Erythroblast (primary cell): ENCODE data around the gene PELO.
A peak's percentile ranks its signal among the peaks of the same experiment; 100 is the strongest.

Experiments
- DNase-seq, 2 experiments: peaks; one replicate each; lab custom pipeline; 2025; lab: John Stamatoyannopoulos, UW
- GATA1 ChIP-seq: IDR thresholded peaks from 2 replicates; pipeline ENCODE4 v1.6.1; 2011; ENCODE audit warnings: low read depth, mild to moderate bottlenecking, control low read depth, low read length, moderate library complexity
- POLR2A ChIP-seq: IDR thresholded peaks from 2 replicates; pipeline ENCODE4 v1.6.1; 2011; ENCODE audit warnings: mild to moderate bottlenecking, low read length

The PELO gene

GRCh38 chr5:52800394-52801213, 12.9 kb downstream of the PELO start:
- DNase-seq, result peak; percentile 79 to 83
- TF ChIP-seq POLR2A, result peak; percentile 46
- no peak for TF ChIP-seq GATA1

DNA sequence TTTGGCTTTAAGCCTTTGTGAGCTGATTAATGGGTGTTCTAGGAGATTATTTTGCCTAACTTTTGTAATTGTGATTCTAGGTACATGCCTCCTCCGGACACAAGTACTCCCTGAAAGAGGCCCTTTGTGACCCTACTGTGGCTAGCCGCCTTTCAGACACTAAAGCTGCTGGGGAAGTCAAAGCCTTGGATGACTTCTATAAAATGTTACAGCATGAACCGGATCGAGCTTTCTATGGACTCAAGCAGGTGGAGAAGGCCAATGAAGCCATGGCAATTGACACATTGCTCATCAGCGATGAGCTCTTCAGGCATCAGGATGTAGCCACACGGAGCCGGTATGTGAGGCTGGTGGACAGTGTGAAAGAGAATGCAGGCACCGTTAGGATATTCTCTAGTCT, 13.6 kb downstream of the PELO start:
- TF ChIP-seq GATA1, result no peak
- TF ChIP-seq POLR2A, result no peak
- DNase-seq, result peak; percentile 3 to 36

GRCh38 chr5:52802272-52802973, 14.7 kb downstream of the PELO start:
- TF ChIP-seq POLR2A (no peak), GATA1 (no peak)
- DNase-seq, result no peak

- TF ChIP-seq GATA1, result no peak
- TF ChIP-seq POLR2A, result no peak
- no peak for DNase-seq
These were observed 15.2 kb downstream of the PELO start for GRCh38 chr5:52802974-52803336.

DNA sequence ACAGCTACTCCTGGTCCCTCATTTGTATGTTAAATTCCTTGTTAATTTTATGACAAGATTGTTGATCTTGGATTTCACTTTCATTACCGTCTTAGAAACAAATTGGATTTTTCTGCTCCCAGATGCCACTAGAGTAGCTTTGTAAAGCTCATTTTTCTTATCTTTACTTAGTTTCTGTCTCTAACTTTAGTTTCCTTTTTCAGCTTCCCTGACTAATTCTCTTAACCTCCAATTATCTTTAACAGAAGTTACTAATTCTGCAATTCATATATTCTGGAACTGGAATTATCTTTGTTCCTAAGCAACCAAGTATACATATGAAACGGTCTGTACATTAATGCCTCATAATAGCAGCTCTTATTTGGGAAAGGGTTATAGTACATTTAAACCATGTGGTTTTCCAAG, 16.7 kb downstream of the PELO start:
- TF ChIP-seq GATA1 (no peak), POLR2A (no peak)
- DNase-seq, result no peak

GRCh38 chr5:52804981-52805380, 17.3 kb downstream of the PELO start:
- TF ChIP-seq POLR2A (no peak), GATA1 (no peak)
- no peak for DNase-seq

DNA sequence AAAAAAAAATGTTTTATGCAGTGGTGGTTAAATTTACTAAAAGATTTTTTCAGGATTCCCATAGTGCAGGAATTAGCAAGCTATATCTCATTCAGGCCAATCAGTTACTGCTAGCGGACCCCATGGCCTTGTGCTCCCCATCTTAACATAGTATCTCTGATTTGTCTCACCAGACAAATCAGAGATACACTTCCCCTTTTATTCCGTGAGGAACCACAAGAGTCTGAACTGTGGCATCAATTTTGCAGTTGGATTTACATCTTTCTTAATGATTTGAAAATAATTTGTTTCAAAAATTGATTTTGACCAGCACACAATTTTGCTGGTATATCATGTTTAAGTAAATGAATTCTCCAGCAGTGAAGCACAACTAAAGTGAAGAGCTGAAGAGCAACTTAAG, 17.9 kb downstream of the PELO start:
- TF ChIP-seq GATA1 (no peak), POLR2A (no peak)
- no peak for DNase-seq

GRCh38 chr5:52807037-52807436, 19.3 kb downstream of the PELO start:
- no peak for DNase-seq
- TF ChIP-seq POLR2A (no peak), GATA1 (no peak)

- DNase-seq, result no peak
- no peak for TF ChIP-seq GATA1
- no peak for TF ChIP-seq POLR2A
These were observed 20.0 kb downstream of the PELO start for GRCh38 chr5:52807723-52808122.

DNA sequence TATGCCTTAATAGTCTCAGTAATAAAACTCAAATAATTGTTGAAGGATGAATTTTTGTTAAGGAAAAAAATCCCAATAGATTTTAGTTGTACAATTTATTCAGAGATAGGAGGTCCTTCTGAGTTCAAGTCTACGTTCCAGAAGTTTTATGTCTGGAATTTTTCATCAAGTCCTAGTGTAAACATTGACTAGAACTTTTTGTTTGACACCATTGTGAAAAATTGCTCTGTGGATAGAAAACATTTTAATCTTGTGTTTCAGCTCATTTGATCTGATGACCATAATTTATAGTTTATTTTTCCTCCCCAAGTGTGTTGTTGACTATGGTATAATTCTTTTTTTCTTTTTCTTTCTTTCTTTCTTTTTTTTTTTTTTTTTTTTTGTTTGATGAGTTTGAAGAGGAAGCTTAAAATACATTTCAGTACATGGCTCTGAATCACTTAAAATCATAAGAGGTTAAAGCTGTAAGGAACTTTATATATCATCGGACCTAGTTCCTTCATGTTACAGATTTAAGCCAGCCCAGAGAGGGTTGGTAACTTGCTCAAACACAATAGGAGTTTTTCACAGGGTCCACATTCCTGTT, 20.7 kb downstream of the PELO start:
- no peak for DNase-seq

DNA sequence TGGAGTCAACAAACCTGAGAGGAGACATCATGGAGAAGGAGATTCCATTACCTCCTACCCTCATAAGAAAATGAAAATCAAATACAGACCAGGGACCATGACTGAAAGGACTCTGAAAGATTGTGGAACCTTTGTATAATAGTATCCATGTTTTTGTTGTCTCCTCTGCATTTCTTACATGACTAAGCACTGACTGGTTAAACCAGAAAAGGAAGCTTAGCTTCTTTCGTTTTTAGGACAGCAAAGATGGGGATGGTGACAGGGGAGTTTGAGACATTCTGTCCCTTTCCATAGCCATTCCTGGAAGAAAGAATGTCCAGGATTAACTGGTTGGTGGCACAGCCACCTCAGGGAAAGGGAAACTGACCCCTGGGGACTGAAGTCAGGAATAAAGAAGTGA, 22.2 kb downstream of the PELO start:
- TF ChIP-seq GATA1, result no peak
- no peak for TF ChIP-seq POLR2A
- DNase-seq, result no peak

More for the DNA sequence above, 20.7 kb downstream of the PELO start:
- TF ChIP-seq POLR2A (no peak), GATA1 (no peak)

- DNase-seq, result no peak
- no peak for TF ChIP-seq POLR2A
- TF ChIP-seq GATA1, result no peak
These were observed 22.7 kb downstream of the PELO start for GRCh38 chr5:52810426-52810825.

DNA sequence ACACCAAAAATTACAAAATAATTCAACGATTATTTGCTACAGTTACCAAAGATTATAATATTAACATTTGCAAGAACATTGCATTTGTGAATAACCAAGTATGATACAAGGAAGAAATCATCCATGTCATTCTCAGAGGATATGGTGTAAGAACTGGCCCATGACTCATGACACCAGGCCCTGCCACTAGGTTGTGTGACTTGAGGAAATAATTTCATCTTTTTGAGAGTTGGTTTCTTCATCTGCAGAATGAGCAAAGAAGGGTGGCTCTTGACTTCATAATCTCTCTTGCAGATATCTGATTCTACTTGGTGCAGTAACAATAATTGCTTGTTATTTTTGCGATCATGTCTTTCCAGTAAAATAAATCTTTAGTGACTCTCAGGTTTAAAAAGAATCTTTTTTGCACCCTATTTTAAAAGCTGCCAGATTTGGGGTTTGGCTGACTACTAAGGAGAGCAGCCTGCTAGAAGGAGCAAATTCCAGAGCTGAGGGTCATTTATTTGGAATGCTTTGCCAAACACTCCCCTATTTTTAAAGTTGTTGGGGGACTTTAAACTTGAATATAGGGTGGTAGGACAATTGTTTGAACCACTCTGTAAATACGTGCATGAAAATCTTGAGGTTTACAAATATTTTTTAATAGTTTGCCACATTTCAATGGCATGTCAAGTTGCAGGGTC, 23.5 kb downstream of the PELO start:
- DNase-seq, result peak in 1 of 2 experiments; percentile 32
- TF ChIP-seq GATA1 (no peak), POLR2A (no peak)

- DNase-seq, result no peak
- no peak for TF ChIP-seq GATA1
- TF ChIP-seq POLR2A, result no peak
These were observed 26.8 kb downstream of the PELO start for GRCh38 chr5:52814352-52815148.
